HG03432 (cell line): ENCODE results near the gene RGS3.

Experiments
- ATAC-seq: cut with Tn5 transposase; IDR thresholded peaks from one replicate; pipeline ENCODE4 v1.9.1; 2021; ENCODE audit warnings: mild to moderate bottlenecking, moderate library complexity; ENCODE audit not compliant: unreplicated experiment

RGS3 gene

DNA sequence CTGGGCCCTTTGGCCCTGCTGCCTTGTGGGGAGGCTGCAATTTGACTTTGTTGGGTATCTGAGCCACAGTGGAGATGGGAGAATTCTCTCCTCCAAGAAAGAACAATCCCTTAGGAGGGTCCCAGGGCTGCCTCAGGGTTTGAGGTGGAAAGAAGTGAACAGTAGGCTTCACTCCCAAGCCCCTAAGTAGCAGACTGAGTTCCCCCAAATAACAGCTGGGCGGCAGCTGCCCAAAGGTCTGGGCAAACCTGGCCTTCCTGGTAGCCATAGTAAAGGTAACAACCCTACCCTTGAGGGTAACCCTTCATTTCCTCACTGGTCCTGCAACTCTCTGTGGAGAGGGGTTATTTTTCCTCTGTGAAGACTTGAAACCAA is 746 bp downstream of the RGS3 start:
- no peak for ATAC-seq

DNA sequence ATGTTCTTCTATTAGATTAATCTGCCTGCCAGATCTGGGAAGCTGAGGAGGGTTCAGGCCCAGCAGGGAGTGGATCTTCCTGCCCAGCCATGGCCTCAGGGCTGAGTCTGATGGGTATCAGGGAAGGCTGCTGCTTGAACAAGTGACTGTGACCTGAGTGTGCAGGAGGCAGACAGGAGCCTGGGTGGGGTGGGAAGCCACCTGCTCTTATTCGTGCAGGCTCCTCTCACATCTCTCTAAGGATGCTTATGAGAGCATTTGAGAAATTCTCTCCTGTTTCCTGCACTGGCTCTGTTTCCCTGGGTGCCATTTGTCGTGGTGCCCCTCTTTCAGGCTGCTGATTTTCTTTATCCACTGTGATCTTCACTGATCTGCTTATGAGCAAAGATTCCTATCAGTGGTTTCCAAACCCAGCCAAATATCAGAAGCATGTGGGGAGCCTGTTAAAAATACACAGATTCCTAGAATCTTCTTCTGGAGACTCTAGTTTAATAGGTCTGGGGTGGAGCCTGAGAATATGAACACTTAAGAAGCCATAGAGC is 2.1 kb downstream of the RGS3 start:
- no peak for ATAC-seq

DNA sequence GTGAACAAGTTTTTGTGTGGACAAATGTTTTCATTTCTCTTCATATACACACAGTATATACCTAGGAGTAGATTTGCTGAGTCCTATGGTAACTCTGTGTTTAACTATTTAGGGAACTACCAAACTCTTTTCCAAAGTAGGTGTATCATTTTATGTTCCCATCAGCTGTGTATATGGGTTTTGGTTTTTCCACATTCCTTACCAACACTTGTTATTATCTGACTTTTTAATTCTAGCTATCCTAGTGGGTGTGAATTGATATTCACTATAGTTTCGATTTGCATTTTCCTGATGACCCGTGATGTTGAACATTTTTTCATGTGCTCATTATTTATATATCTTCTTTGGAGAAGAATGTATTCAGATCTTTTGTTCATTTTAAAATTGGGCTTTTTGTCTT is 3.7 kb downstream of the RGS3 start:
- ATAC-seq: no peak

DNA sequence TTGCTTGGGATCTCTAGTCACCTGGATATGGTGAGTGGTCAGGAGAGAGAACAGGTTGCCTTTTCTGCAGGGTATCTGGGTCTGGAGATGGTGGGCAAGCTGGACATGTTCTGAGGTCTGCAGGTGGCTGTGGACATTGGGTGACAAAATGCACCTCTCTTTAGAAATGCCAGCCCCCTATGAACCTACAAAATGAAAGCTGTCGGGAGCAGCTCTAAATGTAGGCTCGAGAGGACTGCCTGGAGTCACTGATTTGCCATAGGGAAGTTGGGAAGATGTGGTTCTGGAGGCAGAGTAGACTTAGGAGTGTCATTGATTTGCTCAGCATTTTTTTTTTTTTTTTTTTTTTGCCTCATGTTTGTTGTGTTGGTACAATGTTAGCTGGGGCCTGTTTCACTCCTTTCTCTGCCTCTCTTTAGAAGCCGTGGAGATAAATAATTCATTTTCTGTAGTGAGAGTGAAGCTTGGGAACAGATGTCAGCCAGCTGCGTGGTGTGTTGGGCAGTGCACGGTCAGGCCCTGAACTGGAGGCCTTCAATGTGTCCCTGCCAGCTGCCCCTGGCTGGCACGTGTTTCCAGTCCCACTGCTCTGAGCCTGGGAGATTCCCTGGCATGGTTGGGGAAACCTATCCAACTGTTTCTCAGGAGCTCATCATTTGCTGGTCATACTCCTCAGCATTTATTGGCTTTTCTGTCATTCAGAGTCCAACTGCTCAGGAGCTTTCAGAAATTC is 5.4 kb downstream of the RGS3 start:
- ATAC-seq: no peak

DNA sequence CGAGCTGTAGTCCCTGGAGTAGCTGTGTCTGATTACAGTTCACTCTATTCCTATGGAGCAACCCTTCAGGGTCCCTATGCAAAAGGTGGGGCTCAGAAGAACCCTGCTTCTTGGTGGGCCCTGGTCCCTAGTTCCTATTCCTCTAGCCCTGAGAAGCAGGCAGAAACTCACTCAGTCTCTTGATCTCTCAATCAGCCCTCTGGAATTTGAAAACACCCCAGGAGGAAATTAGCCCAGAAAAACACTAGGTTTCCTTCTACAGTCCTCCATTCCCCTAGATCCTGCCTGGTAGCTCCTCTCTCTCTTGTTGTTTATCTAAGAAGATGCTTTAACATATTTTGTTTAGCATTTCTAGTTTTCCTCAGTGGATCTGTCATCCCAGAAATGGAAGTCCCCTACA is 7.6 kb downstream of the RGS3 start:
- ATAC-seq: no peak

DNA sequence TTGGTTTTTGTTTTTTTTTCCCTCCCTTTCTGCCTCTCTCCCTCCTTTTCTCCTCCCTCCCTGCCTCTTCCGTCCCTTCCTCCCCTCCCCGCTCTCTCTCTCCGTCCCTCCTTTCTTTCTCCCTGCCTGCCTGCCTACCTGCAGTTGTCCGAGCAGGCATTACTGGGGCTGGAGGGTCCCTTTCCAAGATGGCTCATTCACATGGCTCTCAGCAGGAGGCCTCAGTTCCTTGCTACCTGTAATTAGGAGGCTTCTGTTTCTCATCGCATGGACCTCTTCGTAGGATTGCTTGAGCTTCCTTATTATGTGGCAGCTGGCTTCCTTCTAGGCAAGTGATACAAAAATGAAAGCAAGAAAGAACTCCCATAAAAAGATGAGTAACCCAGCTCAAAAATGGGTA is 8.0 kb downstream of the RGS3 start:
- no peak for ATAC-seq

DNA sequence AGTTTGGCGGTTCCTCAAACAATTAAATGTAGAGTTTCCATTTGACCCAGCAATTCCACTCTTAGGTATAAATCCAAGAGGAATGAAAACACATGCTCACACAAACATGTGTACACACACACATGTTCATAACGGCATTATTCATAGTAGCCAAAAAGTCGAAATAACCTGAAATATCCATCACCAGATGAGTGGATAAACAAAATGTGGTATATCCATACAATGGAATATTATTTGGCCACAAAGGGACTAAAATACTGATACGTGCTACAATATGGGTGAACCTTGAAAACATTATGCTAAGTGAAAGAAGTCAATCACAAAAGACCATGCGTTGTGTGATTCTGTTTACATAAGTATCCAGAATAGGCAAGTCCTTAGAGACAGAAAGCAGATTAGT is 8.7 kb downstream of the RGS3 start:
- ATAC-seq: no peak

DNA sequence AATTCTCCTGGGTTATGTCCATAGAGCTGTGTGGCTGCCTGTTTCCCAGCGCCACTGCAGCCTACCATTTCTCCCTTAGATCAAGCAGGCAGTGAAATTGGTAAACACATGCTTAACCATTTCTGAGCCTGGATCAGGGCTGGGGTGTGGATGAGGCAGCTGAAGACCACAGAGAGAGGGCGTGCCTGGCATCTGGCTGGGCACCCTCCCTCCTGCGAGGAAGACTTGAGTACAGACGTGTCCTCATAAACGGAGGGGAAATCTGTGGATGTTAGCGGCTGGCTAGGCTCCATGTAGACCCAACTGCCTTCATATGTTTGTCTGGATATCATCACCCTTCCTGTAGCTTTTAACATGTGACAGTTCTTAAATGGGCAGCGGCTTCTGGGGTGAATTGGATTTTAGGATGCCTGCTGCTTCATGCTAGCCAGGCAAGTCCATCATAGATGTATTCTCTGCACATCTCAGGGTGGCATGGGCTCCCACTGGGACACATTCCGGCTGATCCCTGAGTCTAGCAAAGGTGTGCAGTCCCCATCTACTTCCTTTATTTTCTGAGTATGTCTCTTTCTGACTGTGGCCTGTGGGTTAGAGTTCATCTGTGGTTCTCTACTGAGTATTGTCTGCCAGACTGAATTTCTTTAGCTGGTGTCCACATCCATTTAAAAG is 11.0 kb downstream of the RGS3 start:
- no peak for ATAC-seq

DNA sequence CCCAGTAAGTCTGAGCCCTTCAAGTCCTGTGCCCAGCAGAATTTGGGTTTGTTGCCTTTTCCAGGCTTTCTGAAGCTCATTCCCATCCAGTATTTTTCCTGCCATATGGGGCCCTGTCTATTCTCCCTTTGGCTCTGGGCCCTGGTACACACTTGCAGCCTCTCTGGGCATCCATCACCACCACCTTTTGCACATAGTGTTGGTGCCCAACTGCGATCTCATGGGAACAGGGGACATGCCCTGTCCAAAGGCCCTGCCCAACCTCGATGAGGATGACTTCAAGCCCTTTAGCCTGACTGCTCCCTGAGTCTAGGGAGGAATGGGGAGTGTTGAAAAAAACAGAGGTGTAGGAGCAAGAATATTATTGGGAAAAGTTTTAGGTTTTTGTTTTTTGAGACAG is 11.5 kb downstream of the RGS3 start:
- no peak for ATAC-seq

DNA sequence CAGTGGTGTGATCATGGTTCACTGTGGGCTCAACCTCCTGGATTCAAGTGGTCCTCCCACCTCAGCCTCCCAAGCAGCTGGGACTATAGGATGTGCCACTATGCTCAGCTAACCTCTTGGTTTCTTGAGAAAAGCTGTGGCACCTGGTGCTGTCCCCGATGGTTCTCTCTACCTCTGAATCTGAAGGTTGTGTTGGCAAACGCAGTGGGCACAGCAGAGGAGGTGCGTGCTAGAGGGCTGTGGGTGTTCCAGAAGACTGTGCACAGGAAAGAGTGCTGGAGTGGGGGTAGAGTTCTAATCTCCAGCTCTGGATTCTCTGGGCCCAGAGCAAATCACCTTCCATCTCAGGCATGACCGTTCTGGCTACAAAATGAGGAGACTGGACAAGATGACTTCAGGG is 12.5 kb downstream of the RGS3 start:
- ATAC-seq: no peak

DNA sequence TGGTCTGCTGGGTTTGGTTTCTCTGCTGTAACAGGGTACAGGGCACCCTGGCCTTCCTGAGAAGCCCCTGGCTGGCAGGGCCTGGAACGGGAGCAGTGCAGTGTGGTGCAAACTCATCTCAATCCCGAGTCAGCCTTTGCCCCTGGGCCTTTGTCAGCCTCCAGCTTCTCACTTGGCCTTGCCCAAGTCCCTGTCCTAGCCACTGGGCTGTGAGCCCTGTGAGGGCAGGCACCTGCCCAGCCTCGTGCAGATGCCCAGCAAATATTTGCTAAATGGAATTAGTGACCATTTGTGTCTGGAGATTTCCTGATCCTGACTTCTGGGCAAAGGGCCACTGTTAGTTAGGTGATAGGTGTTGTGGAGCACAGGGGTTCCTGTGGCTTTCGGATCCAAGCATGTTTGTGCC is 13.0 kb downstream of the RGS3 start:
- no peak for ATAC-seq

DNA sequence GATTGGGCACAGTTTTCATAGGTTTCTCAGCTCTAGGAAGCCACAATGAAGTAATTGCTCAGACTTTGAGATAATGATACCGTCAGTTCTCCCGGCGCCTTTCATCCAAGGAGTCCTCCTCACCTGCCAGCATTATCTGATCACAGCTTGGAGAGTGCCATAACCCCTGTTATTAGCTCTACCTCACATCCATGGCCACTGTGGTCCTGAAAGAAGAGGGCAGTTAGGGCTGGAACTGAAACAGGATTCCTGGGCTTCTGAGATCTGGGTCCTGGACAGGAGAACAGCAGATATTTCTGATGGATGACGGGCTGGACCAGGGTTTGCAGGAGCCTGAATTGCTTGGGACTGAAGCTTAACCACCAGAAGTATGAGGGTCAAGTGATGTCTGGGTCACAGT is 13.5 kb downstream of the RGS3 start:
- no peak for ATAC-seq

DNA sequence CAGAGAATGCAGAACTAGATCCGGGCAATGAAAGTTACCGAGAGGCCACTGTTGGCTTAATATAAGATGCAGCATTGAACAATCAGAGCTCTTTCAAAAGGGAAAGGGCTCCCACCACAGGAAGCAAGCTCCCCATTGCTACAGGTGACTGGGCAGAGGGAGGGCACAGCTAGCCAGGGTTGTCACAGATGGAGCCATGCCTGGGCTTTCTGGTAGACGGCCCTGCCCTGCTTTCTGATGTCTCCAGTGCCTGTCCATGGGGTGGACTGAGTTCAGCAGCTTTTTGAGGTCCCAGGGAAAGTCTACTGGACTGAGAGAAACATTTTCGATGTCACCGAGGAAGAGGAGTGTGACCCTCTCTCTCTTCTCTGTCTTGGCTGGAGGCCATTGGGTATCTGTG is 14.1 kb downstream of the RGS3 start:
- ATAC-seq: no peak

DNA sequence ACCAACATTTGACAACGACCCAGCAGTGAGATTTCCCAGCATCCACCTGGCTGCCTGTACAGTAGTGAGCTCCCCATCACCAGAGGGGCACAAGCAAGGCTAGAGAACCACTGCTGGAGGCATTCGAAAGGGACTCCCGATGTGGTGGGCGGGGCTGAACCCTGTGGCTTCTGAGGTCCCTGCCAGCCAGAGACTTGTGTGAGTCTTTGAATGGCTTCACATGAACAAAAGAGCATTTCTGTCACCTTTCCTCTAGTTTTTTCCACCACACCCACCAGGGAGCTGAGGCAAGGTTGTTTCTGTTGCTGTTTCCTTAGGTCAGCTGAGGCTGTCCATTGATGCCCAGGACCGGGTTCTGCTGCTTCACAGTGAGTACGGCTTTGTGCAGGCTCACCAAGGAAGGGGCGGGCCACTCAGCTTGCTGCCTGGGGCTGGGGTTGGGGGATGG is 15.7 kb downstream of the RGS3 start:
- ATAC-seq: no peak

DNA sequence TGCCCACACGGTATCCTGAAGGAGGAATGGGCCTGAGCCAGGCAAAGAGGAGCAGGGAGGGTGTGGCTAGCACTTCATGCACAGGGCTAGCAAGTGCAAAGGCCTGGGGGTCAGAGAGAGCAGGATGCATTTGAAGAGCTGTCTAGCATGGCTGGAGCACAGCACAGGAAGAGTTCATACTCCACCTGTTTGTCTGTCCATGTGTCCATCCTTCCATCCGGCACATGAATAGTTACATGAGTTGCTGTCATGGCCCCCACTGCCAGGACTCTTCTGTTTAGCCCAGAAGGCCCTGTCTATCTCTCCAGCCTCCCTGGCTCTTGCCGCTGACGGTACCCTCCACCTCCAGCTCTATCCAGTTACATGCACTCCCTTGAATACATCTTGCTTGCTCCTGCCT is 17.1 kb downstream of the RGS3 start:
- no peak for ATAC-seq

DNA sequence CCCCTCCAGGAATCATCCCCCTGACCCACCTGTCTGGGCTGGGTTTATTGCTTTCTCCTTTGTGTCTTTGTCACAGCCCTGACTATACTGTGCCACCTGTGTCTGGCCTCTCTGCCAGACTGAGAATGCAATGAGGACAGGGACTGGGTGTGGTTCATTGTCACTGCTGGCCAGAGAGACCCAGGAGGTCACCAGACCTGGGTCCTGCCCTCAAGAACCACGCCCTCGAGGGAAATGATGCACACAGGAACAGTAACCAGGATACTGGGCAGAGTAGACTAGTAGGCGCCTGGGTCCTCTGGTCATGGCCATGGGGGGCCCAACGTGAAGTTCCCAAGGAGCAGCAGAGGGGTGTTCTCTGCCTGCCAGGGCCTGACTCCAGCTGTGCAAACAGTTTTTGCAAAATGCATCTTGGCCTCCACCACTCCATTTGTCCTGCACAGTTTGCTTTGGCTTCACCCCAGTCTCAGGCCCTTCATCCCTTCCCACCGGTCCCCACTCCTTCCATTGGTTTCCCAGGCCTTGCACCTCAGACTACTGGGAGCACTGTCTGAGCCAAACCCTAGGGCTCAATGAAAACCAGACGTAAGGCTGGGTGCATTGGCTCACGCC is 17.8 kb downstream of the RGS3 start:
- no peak for ATAC-seq

DNA sequence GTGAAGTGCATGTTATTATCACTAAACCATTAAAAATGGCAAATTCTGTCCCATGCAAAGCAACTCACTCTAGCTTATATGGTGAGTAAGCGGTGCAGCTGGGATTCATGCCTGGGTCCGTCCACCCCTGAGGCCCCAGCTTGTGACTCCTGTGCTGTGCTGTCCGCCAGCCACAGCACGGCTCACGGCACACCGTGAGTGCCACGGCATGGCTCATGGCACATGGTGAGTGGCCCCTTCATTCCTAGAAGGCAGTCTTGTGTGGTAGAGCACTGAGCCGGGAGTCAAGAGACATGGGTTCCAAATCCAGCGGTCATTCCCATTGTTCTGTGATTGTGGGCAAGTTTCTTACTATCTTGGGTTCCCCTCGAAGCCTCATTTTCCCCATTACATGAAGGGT is 18.8 kb downstream of the RGS3 start:
- no peak for ATAC-seq

DNA sequence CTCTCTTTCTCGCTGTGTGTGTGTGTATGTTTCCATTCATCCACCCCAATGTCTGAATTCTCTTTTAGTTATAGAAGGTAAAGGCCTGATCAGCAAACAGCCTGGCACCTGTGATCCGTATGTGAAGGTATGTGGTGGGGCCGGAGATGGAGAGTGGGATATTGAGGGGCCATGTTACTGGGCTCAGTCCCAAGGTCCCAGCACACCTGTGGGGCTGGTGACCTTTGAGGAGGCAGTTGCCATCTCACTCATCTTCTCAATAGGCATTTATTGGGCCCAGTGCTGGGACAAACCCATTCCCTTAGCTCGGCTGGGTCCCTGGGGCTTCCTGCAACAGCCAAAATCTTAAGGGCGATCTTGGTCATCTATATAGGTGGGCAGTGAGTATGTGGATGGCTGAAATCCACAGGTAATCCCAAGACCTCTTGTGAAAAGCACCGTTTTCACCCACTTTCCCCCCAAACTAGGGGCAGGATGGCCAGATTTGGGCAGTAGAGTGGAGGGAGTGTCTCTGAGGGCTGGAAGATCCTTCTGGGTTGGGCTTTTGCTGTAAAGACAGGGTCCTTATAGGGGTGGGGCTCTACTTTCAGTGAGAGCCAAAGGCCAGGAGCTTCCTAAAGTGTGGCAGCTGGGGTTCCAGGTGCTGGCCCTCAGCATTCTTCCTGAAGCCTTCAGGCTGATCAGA is 19.6 kb downstream of the RGS3 start:
- ATAC-seq: no peak

DNA sequence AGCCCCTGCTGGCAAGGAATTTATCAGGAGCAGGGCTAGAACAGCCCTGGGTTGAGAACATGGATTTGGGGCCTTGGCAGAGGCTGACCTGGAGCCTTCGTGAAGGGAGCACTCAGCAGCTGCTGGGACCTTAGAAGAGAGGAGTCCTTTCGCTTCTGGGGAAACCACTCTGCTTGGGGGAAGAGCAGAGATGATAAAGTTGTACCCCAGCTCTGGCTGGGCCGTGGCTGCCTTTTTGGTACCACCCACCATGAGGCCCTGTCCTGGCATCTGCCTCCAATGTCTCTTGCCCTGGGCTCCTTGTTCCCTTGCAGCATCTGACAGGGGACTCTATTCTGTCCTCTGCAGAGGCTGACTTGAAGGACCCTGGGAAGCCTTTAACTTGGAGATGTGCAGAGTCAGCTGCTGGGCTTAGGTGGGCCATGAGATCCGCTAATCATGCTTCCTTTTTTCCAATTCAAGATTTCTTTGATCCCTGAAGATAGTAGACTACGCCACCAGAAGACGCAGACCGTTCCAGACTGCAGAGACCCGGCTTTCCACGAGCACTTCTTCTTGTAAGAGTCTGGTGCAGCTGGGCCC is 20.2 kb downstream of the RGS3 start:
- ATAC-seq: no peak

DNA sequence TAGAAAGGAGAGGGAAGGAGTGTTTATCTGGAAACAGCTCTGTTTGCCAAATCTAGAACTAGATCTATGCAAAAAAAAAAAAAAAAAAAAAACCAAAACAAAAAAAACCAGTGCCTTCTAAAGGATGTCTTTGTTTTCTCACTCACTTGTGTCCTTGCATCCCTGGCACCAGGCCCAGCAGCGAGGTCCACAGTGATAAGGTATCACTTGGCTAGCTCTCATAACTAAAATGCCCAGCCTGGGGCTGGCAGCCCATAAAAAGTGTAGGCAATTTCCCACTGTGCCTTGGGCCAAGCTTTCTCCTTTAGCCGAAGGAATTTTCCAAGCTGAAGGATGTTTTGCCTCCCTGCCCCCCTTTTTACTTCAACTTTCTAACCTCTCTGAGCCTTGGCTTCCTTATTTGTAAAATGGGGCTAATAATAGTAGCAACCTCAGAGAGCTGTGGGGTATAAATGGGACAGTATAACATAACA is 20.8 kb downstream of the RGS3 start:
- ATAC-seq: no peak

DNA sequence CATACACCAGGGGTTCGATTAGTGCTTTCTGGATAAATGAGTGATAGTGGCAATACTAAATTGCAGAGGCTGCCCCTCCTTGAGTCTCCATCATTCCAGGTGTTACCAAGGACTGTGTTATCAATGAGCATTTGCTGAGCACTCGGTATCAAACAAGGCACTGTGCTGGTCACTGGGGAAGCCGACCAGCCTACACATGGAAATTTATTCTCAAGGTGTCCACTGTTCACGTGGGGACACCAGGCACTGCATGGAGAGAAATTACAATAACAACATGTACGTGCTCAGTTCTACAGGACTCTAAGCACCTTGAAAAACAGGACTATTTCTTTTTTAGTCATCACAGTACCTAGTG is 22.2 kb downstream of the RGS3 start:
- ATAC-seq: no peak
